Lung (tissue), 12 donors: Measurements from ENCODE around the gene BAIAP2. TPM values are rescaled to one million over a fixed set of nuclear protein-coding genes. Genes with fewer than 3 reads are reported as not detected.
A peak's percentile ranks its signal among the peaks of the same experiment; 100 is the strongest.

Source experiments
- ATAC-seq: fragments of 200-7000 bp; cut with Tn5 transposase; one replicate; pipeline ENCODE4 v1.9.1; 2020; ENCODE audit warnings: moderate number of reproducible peaks; ENCODE audit not compliant: insufficient read depth, low FRiP score
- DNase-seq, 3 donors: peaks; one replicate each; pipeline ENCODE4 v3.0.0-alpha.2; 2013 to 2017
- H3K27ac ChIP-seq, 2 donors: one replicate each; pipeline ENCODE4 v1.5.1; 2013; ENCODE audit warnings: mild to moderate bottlenecking in 2 of 2, moderate library complexity in 2 of 2, control low read depth in 1 of 2, inconsistent platforms in 1 of 2, low read depth in 1 of 2, low read length in 1 of 2
- H3K27me3 ChIP-seq, 3 donors: one replicate each; pipeline ENCODE4 v1.5.1; 2013; ENCODE audit warnings: low read length in 2 of 3; ENCODE audit not compliant: control insufficient read depth in 3 of 3, insufficient read depth in 3 of 3
- H3K36me3 ChIP-seq, 4 donors: one replicate each; pipeline ENCODE4 v1.5.1; 2013; ENCODE audit warnings: low read length in 4 of 4, mild to moderate bottlenecking in 1 of 4, moderate library complexity in 1 of 4; ENCODE audit not compliant: control insufficient read depth in 4 of 4, insufficient read depth in 4 of 4
- H3K4me1 ChIP-seq, 5 donors: one replicate each; pipeline ENCODE4 v1.5.1; 2013; ENCODE audit warnings: low read length in 5 of 5, mild to moderate bottlenecking in 2 of 5, moderate library complexity in 1 of 5; ENCODE audit not compliant: control insufficient read depth in 5 of 5, insufficient read depth in 5 of 5
- H3K4me3 ChIP-seq: one replicate; pipeline ENCODE4 v1.5.1; 2013; ENCODE audit warnings: mild to moderate bottlenecking, control low read depth, moderate library complexity
- H3K9ac ChIP-seq, 2 donors: one replicate each; pipeline ENCODE4 v1.5.1; 2013; ENCODE audit warnings: low read length in 2 of 2, control low read depth in 1 of 2; ENCODE audit not compliant: insufficient read depth in 1 of 2
- H3K9me3 ChIP-seq, 4 donors: one replicate each; pipeline ENCODE4 v1.5.1; 2013; ENCODE audit warnings: low read length in 3 of 4, mild to moderate bottlenecking in 1 of 4, moderate library complexity in 1 of 4; ENCODE audit not compliant: control insufficient read depth in 4 of 4, insufficient read depth in 3 of 4
- WGBS, 2 donors: extraction: QIAGEN DNeasy Blood & Tissue Kit; methylation state at CpG; one replicate each; pipeline ENCODE4 v1.1.7; 2013; 5-methylcytosine and 5-hydroxymethylcytosine counted together
- polyA plus RNA-seq, 2 donors: library from polyadenylated mRNA; stranded (reverse); fragments of 200-250 nt; gene quantifications; one replicate each; pipeline ENCODE4 v1.2.1, GENCODE V29; 2013
- total RNA-seq, 2 donors: library from RNA; depleted of rRNA in 1 of 2; stranded (reverse); fragments of >200 nt in 1 of 2; gene quantifications; one replicate each; pipeline ENCODE4 v1.2.1, GENCODE V29; 2014 to 2021
- TF ChIP-seq, protein P1 (sequence below): IDR thresholded peaks from 2 replicates; pipeline ENCODE4 v1.5.1; 2012; ENCODE audit warnings: mild to moderate bottlenecking; ENCODE audit errors: control extremely low read depth, extremely low read depth
- donor health status: control.
- donor health status: control.
- donor health status: Bipolar disorder and iron deficiency.
- donor health status: healthy.
- donor health status: DM: yes; HTN: yes; CAD: no.

The BAIAP2 gene
- total and polyA plus RNA-seq, 4 donors, result 59.2 to 141 (median 77.7) TPM

DNA sequence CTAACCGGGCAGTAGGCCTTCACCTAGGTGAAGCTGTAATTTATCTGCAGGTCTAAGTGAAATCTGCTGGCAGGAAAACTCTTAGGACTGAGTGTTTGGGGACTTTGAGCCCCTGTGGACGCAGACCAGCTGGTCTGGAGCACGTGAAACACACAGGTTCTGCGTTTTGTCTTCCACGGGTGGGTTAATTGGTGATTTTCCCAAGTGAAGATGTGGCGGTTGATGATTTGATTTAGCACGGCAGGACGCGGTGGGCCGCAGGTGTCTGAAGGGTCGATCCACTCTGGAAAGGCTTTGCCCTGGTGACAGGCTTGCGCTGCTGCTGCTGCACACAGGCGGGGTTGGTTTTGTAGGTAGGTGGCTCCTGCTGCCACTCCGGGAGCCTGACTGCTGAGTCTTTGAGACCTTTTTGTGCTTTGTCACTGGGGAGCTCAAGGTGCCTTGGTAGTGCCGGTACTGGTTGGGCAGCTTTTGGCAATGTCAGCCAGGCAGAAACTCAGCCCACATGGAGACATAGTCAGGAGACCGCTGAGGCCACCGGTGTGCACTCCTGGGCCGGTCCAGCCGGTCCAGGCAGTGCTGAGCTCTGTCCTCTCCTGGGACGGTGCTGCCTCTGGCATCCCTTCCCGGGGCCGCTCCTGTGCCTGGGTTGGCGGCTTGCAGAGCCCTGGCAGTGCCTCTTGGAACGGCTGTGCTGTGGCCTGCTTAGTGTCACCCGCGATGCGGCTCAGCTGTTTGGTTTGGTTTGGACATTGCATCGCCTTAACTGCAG is 2.3 kb downstream of the BAIAP2 start:
- no peaks in the 10 kb centered on the region for H3K9me3 ChIP-seq
- DNase-seq (peak in 2 of 3 donors; percentile 70 to 74), ATAC-seq (no peak)
- no peaks in the 10 kb centered on the region for H3K27me3 ChIP-seq
- H3K4me1 ChIP-seq, result peaks cover 0 to 52% (median 25%) of the 10 kb centered on the region in 5 donors
- H3K36me3 ChIP-seq, result peaks cover 0 to 6% (median 2%) of the 10 kb centered on the region in 4 donors
- H3K9ac ChIP-seq, result no peak overlapping the region
- peak overlapping the region; percentile 21 to 79 for H3K27ac ChIP-seq
- TF ChIP-seq, protein P1, sequence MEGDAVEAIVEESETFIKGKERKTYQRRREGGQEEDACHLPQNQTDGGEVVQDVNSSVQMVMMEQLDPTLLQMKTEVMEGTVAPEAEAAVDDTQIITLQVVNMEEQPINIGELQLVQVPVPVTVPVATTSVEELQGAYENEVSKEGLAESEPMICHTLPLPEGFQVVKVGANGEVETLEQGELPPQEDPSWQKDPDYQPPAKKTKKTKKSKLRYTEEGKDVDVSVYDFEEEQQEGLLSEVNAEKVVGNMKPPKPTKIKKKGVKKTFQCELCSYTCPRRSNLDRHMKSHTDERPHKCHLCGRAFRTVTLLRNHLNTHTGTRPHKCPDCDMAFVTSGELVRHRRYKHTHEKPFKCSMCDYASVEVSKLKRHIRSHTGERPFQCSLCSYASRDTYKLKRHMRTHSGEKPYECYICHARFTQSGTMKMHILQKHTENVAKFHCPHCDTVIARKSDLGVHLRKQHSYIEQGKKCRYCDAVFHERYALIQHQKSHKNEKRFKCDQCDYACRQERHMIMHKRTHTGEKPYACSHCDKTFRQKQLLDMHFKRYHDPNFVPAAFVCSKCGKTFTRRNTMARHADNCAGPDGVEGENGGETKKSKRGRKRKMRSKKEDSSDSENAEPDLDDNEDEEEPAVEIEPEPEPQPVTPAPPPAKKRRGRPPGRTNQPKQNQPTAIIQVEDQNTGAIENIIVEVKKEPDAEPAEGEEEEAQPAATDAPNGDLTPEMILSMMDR, result no peak
- WGBS, 2 donors, result 61 to 83% methylated on average over 28 of the region's 28 CpGs
- H3K4me3 ChIP-seq, result no peak overlapping the region

DNA sequence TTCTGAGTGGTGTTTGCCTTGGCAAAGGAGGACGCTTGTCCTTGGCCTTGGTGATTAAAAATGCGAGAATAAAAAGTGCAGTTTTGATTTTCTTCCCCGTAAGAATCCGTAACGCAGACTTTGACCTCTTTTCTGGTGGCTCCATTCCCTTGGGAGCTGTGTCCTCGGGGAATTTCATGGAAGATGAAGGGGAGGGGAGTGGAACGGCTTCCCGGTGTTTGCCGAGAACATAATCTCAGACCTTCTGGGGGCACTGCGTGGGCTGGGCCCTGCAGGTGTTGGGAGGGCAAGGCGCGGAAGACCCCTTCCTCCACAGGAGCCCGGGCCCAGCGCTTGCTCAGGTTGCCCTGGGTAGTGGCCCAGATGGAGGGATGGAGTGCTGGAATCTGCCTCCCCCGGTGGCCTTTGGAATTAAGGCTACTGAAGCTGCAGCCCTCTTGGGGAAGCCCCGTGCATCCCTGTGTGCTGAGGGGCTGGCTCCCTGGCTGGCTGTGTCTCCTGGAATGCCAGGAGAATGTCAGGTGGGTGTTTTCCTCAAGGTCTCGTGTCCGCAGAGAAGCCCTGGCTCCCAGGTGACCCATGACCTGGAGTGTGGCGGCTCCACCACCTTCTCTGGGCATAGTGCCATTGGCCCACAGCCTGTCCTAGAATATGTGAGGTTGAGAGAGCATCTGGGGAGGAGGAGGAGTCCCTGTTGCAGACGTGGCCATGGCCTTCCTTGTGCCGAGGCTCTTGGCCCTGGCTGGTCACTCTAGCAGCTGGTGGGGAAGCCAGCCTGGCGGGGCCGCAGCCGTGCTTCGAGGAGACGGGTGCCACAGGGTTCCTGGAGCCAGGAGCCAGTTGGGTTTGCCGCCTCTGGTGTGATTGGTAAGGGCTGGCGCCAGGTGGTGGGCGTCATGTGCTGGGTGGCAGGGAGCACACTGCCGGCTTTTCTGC is 3.1 kb downstream of the BAIAP2 start:
- Histone ChIP-seq H3K9me3 (no peaks in the 10 kb centered on the region), H3K36me3 (peaks cover 0 to 6% (median 0%) of the 10 kb centered on the region in 4 donors), H3K27me3 (no peaks in the 10 kb centered on the region), H3K27ac (peak overlapping the region in 1 of 2 donors; percentile 79), H3K4me3 (no peak overlapping the region), H3K4me1 (peaks cover 0 to 47% (median 25%) of the 10 kb centered on the region in 5 donors), H3K9ac (no peak overlapping the region)
- no peak for DNase-seq
- 74 to 85% methylated on average over 30 of the region's 30 CpGs for WGBS, 2 donors
- no peak for ATAC-seq
- TF ChIP-seq, protein P1, result no peak

GRCh38 chr17:81039096-81039495 is 4.1 kb downstream of the BAIAP2 start:
- no peak overlapping the region for H3K9ac ChIP-seq
- no peaks in the 10 kb centered on the region for H3K27me3 ChIP-seq
- no peak overlapping the region for H3K4me3 ChIP-seq
- H3K9me3 ChIP-seq, result no peaks in the 10 kb centered on the region
- TF ChIP-seq, protein P1, result no peak
- peaks cover 0 to 6% (median 0%) of the 10 kb centered on the region in 4 donors for H3K36me3 ChIP-seq
- ATAC-seq, result no peak
- 88 to 90% methylated on average over 16 of the region's 16 CpGs for WGBS, 2 donors
- peak overlapping the region in 1 of 2 donors; percentile 78 for H3K27ac ChIP-seq
- peaks cover 0 to 53% (median 29%) of the 10 kb centered on the region in 5 donors for H3K4me1 ChIP-seq
- no peak for DNase-seq
